HepG2 (cell line): ENCODE measurements around the gene CIDEA. TPM values are rescaled to one million over a fixed set of nuclear protein-coding genes. Genes with fewer than 3 reads are reported as not detected.

Experiments
- AHR ChIP-seq: IDR thresholded peaks from 2 replicates; pipeline ENCODE4 v1.6.1; 2018; ENCODE audit warnings: missing genetic modification reagents, missing compliant biosample characterization
- ATF7 ChIP-seq, 2 experiments: fragments of 450-650 bp in 1 of 2; sonication (generic) in 1 of 2; formaldehyde crosslinking in 1 of 2; IDR thresholded peaks; 2 replicates each; pipeline versions ENCODE4 v1.4.0 to v1.6.1; 2016 to 2020; ENCODE audit warnings: antibody characterized with exemption in 1 of 2, mild to moderate bottlenecking in 1 of 2, missing genetic modification reagents in 1 of 2
- BATF2 ChIP-seq: sonication (generic); formaldehyde crosslinking; IDR thresholded peaks from 2 replicates; pipeline ENCODE4 v1.8.0; 2022; ENCODE audit warnings: mild to moderate bottlenecking, missing genetic modification reagents, moderate library complexity
- CREBL2 ChIP-seq: sonication (generic); formaldehyde crosslinking; IDR thresholded peaks from 2 replicates; pipeline ENCODE4 v1.8.1; 2023; ENCODE audit warnings: missing genetic modification reagents, mild to moderate bottlenecking, borderline replicate concordance
- ERF ChIP-seq: IDR thresholded peaks from 2 replicates; pipeline ENCODE4 v1.6.1; 2018; ENCODE audit warnings: missing biosample characterization, missing genetic modification reagents
- HIVEP1 ChIP-seq: sonication (generic); formaldehyde crosslinking; IDR thresholded peaks from 2 replicates; pipeline ENCODE4 v1.4.0; 2020; ENCODE audit warnings: mild to moderate bottlenecking, missing genetic modification reagents
- HMG20B ChIP-seq: conservative IDR thresholded peaks from 2 replicates; pipeline ENCODE4 v1.6.1; 2016; ENCODE audit warnings: missing genetic modification reagents, missing compliant biosample characterization
- HMGA1 ChIP-seq: sonication (generic); formaldehyde crosslinking; conservative IDR thresholded peaks from 2 replicates; pipeline ENCODE4 v1.4.0; 2020; ENCODE audit warnings: missing genetic modification reagents
- ISX ChIP-seq: sonication (generic); formaldehyde crosslinking; conservative IDR thresholded peaks from 2 replicates; pipeline ENCODE4 v1.5.0; 2020; ENCODE audit warnings: missing genetic modification reagents
- MAFF ChIP-seq: IDR thresholded peaks from 2 replicates; pipeline ENCODE4 v1.6.1; 2011; ENCODE audit warnings: low read depth, low read length, improper control_type of control experiment
- MXD3 ChIP-seq: IDR thresholded peaks from 2 replicates; pipeline ENCODE4 v1.6.1; 2016; ENCODE audit warnings: mild to moderate bottlenecking, missing biosample characterization, missing genetic modification reagents
- NCOA2 ChIP-seq: sonication (generic); formaldehyde crosslinking; IDR thresholded peaks from 2 replicates; pipeline ENCODE4 v1.8.0; 2022; ENCODE audit warnings: inconsistent platforms
- NFE2L2 ChIP-seq: fragments of 150-350 bp; IDR thresholded peaks from 2 replicates; pipeline ENCODE4 v1.6.1; 2014; ENCODE audit warnings: low read length
- SALL1 ChIP-seq: sonication (generic); formaldehyde crosslinking; IDR thresholded peaks from 2 replicates; pipeline ENCODE4 v1.8.0; 2022; ENCODE audit warnings: mild to moderate bottlenecking, missing genetic modification reagents
- YEATS4 ChIP-seq: sonication (generic); formaldehyde crosslinking; IDR thresholded peaks from 2 replicates; pipeline ENCODE4 v1.4.0; 2020; ENCODE audit warnings: missing genetic modification reagents, borderline replicate concordance
- ZNF124 ChIP-seq: sonication (generic); formaldehyde crosslinking; IDR thresholded peaks from 2 replicates; pipeline ENCODE4 v1.4.0; 2020; ENCODE audit warnings: missing genetic modification reagents
- ZNF143 ChIP-seq: sonication (generic); formaldehyde crosslinking; IDR thresholded peaks from 2 replicates; pipeline ENCODE4 v1.4.0; 2020; ENCODE audit warnings: missing genetic modification reagents
- ZNF205 ChIP-seq: IDR thresholded peaks from 2 replicates; pipeline ENCODE4 v1.6.1; 2018; ENCODE audit warnings: missing biosample characterization, missing genetic modification reagents
- ZNF354B ChIP-seq: sonication (generic); formaldehyde crosslinking; IDR thresholded peaks from 2 replicates; pipeline ENCODE4 v1.8.0; 2022; ENCODE audit warnings: mild to moderate bottlenecking, missing genetic modification reagents
- ZNF747 ChIP-seq: sonication (generic); formaldehyde crosslinking; IDR thresholded peaks from 2 replicates; pipeline ENCODE4 v1.8.1; 2023; ENCODE audit warnings: missing genetic modification reagents, mild to moderate bottlenecking, borderline replicate concordance
- ZSCAN20 ChIP-seq: sonication (generic); formaldehyde crosslinking; IDR thresholded peaks from 2 replicates; pipeline ENCODE4 v1.4.0; 2020; ENCODE audit warnings: missing genetic modification reagents, mild to moderate bottlenecking, borderline replicate concordance
- ZSCAN21 ChIP-seq: sonication (generic); formaldehyde crosslinking; IDR thresholded peaks from 2 replicates; pipeline ENCODE4 v1.8.0; 2022; ENCODE audit warnings: mild to moderate bottlenecking, missing genetic modification reagents, moderate library complexity, borderline replicate concordance
- polyA plus RNA-seq, 8 experiments: library from polyadenylated mRNA; depleted of rRNA in 3 of 8; stranded (reverse) in 7 of 8; unstranded in 1 of 8; fragments of >200 nt; fragmentation: Illumina TruSeq in 4 of 8; extraction: Trizol in 4 of 8; gene quantifications; 2 replicates each; pipeline versions ENCODE4 v1.2.1 to v1.2.3, GENCODE V29; 2011 to 2016; ENCODE audit warnings: low read depth in 4 of 8, missing spikeins in 1 of 8, mixed read lengths in 1 of 8; ENCODE audit not compliant: insufficient read depth in 1 of 8
- total RNA-seq, 5 experiments: library from RNA; depleted of rRNA; stranded (reverse); fragments of >200 nt; fragmentation: Illumina TruSeq; extraction: Trizol; gene quantifications; 2 replicates each; pipeline ENCODE4 v1.2.3, GENCODE V29; 2016; ENCODE audit warnings: low read depth in 1 of 5
- TF ChIP-seq, protein P1 (sequence below): IDR thresholded peaks from 2 replicates; pipeline ENCODE4 v1.6.1; 2012; ENCODE audit warnings: inconsistent platforms
- TF ChIP-seq, protein P2 (sequence below): sonication (generic); formaldehyde crosslinking; IDR thresholded peaks from 2 replicates; pipeline ENCODE4 v1.4.0; 2020; ENCODE audit warnings: missing genetic modification reagents

CIDEA gene
- total and polyA plus RNA-seq, 2 of the 13 experiments (the other 11 are each of a cell fraction or from before 2014, with no cell fraction given): not detected

DNA sequence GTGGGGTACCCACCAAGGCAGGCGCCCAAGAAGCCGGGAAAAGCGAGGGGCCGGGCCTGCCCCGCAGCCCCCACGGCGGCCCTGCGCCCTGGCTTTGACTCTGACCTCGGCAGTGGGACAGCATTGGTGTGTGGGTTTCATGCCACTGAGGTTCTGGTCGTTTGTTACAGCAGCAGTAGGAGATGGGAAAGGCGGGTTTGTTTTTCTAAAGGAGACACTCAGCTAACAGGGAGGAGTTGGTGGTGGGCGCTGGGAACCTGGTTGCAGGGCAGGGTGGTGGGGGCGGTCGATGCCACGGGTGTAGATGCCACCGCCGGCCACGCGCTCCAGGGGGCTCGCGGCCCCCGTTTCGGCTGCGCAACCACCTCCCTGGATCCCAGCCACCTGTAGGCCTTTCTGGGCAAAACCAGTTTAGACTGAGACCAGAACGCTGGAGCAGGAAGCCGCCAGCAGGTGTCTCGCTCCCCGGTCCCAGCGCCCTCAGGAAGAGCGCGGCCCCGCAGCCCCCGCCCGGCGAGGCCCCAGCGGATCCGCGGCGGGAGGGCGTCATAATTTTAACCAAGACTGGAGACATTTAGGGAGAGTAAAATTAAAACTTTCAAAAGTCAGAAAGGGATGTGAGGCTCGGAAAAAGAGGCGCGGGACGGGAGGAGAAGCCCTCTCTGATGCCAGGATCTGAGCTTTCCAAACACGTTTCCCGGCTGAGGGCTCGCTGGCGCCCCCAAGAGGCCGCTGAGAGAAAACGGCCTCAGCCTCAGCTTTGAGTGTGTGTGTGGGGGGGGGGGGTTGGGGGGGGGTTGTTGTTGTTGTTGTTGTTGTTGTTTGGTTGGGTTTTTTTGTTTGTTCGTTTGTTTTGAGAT, 17.4 kb downstream of the CIDEA start (continued):
- TF ChIP-seq ZNF354B (no peak), ZNF143 (CRISPR knock-in tag) (no peak), YEATS4 (CRISPR knock-in tag) (peak; percentile 39), ATF7 (IDR thresholded peaks at IDR 0.05) (no peak), ATF7 (CRISPR knock-in tag; IDR thresholded peaks at IDR 0.05) (no peak), NCOA2 (CRISPR knock-in tag) (peak; percentile 21; the same call in 1 of the 2 replicates), BATF2 (no peak), ISX (no peak), MXD3 (CRISPR knock-in tag) (0 out of 2 replicates have a peak, but pooled peaks have one; percentile 44), ZSCAN21 (no peak), HIVEP1 (CRISPR knock-in tag) (no peak), HMG20B (CRISPR knock-in tag) (no peak), NFE2L2 (no peak), ERF (CRISPR knock-in tag) (no peak), ZNF205 (CRISPR knock-in tag) (no peak), HMGA1 (CRISPR knock-in tag) (no peak), SALL1 (peak; percentile 33), ZNF747 (CRISPR knock-in tag) (no peak), AHR (no peak), CREBL2 (no peak), ZNF124 (CRISPR knock-in tag) (no peak), MAFF (no peak), ZSCAN20 (CRISPR knock-in tag) (no peak)
- TF ChIP-seq, protein P1, sequence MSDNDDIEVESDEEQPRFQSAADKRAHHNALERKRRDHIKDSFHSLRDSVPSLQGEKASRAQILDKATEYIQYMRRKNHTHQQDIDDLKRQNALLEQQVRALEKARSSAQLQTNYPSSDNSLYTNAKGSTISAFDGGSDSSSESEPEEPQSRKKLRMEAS: peak; percentile 68
- TF ChIP-seq, protein P2, sequence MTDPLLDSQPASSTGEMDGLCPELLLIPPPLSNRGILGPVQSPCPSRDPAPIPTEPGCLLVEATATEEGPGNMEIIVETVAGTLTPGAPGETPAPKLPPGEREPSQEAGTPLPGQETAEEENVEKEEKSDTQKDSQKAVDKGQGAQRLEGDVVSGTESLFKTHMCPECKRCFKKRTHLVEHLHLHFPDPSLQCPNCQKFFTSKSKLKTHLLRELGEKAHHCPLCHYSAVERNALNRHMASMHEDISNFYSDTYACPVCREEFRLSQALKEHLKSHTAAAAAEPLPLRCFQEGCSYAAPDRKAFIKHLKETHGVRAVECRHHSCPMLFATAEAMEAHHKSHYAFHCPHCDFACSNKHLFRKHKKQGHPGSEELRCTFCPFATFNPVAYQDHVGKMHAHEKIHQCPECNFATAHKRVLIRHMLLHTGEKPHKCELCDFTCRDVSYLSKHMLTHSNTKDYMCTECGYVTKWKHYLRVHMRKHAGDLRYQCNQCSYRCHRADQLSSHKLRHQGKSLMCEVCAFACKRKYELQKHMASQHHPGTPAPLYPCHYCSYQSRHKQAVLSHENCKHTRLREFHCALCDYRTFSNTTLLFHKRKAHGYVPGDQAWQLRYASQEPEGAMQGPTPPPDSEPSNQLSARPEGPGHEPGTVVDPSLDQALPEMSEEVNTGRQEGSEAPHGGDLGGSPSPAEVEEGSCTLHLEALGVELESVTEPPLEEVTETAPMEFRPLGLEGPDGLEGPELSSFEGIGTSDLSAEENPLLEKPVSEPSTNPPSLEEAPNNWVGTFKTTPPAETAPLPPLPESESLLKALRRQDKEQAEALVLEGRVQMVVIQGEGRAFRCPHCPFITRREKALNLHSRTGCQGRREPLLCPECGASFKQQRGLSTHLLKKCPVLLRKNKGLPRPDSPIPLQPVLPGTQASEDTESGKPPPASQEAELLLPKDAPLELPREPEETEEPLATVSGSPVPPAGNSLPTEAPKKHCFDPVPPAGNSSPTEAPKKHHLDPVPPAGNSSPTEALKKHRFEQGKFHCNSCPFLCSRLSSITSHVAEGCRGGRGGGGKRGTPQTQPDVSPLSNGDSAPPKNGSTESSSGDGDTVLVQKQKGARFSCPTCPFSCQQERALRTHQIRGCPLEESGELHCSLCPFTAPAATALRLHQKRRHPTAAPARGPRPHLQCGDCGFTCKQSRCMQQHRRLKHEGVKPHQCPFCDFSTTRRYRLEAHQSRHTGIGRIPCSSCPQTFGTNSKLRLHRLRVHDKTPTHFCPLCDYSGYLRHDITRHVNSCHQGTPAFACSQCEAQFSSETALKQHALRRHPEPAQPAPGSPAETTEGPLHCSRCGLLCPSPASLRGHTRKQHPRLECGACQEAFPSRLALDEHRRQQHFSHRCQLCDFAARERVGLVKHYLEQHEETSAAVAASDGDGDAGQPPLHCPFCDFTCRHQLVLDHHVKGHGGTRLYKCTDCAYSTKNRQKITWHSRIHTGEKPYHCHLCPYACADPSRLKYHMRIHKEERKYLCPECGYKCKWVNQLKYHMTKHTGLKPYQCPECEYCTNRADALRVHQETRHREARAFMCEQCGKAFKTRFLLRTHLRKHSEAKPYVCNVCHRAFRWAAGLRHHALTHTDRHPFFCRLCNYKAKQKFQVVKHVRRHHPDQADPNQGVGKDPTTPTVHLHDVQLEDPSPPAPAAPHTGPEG (CRISPR knock-in tag): 0 out of 2 replicates have a peak, but pooled peaks have one; percentile 41
